ENCODE results near the gene KCTD15. TPM values are rescaled to one million over a fixed set of nuclear protein-coding genes. Genes with fewer than 3 reads are reported as not detected.

The KCTD15 gene
- total RNA-seq, 1 donor from 2014 or later: 48.6 TPM

GRCh38 chr19:33772102-33772857, 24.4 kb upstream of the KCTD15 start:
- no peak for DNase-seq

GRCh38 chr19:33772858-33773180, 23.9 kb upstream of the KCTD15 start:
- no peak for DNase-seq

GRCh38 chr19:33773704-33774624, 22.7 kb upstream of the KCTD15 start:
- DNase-seq: no peak

GRCh38 chr19:33774751-33775150, 21.9 kb upstream of the KCTD15 start:
- DNase-seq: no peak

GRCh38 chr19:33775731-33776487, 20.8 kb upstream of the KCTD15 start:
- DNase-seq: no peak

GRCh38 chr19:33777351-33777750, 19.3 kb upstream of the KCTD15 start:
- no peak for DNase-seq

- no peak for DNase-seq
Observed at GRCh38 chr19:33777753-33778088, 18.9 kb upstream of the KCTD15 start.

GRCh38 chr19:33778089-33778791, 18.4 kb upstream of the KCTD15 start:
- DNase-seq: peak; percentile 82

- DNase-seq: no peak
Observed at GRCh38 chr19:33779849-33780248, 16.8 kb upstream of the KCTD15 start.

DNA sequence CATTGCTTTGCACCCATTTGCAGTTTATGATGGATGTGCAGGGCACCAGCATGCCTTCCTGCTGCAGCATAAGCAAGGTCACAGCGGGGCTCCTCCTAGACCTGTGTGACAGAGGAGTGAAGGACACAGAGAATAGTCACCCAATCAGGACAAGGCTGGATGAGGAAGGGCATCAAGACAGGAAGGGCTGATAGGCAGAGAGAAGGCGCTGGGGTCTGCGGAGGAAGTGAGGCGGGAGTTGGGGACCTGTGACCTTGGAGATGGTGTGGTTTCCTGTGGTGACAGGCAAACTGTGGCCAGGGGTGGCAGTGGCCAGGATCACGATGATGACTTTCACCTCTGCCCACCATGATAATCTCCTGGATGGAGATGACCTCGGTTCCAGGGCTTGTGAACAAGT, 16.4 kb upstream of the KCTD15 start:
- DNase-seq: no peak

DNA sequence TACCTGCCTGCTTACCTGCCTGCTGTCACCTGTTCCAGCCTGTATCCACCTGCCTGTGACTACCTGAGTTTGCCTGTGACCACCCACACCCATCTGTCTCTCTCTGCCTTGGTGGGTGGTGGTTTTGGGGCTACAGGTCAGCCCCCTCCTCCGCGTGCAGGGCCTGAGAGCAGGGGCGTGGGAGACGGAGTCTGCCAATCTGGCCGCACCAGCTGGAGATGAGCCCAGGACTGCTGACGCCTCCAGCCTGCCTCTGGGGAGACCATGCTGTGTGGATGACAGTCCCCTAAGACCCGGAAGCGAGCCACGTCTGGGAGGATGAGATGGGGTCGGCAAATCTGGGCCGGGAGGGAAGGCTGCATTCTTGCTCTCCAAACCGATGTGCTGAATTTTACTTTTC, 15.9 kb upstream of the KCTD15 start:
- no peak for DNase-seq

DNA sequence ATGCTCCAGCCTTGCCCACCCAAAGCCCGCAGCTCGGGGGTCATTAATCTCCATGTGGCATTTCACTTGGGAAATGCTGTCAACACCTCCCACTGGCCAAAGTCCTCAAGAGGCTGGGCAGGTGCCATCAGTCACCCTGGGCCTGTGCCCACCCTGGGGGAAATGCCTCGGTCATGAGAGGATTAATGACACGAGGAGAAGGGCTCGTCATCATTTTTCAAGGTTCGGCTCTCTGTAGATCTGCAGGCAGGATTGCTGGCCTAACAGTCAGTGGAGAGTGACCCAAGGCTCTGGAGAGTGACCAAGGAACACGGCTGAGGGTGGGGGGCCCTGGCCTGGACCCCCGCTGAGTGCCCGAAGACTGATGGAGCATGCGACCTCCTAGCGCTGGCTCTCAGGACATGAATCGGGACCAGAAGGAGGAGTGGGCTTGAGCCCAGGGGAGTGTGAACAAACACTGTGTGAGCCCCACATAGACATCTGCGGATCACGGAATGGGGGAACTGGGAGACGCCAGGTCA, 15.2 kb upstream of the KCTD15 start:
- DNase-seq: no peak

DNA sequence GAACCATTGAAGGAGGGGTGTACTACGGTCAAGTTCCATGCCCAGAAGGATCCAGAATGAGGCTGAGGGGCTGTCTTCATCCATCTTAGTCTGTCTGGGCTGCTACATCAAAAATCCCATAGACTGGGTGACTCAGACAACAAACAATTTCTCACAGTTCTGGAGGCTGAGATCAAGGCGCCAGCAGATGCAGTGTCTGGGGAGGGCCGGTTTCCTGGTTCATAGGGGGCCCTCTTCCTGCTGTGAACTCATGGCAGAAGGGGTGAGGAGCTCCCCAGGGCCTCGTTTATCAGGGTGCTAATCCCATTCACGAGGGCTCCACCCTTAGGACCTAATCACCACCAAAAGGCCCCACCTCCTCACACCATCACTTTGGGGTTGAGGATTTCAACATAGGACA, 14.7 kb upstream of the KCTD15 start:
- no peak for DNase-seq

- DNase-seq: no peak
Observed at GRCh38 chr19:33784432-33784831, 12.2 kb upstream of the KCTD15 start.

- no peak for DNase-seq
Observed at GRCh38 chr19:33785795-33786194, 10.9 kb upstream of the KCTD15 start.

GRCh38 chr19:33788676-33789075, 8.0 kb upstream of the KCTD15 start:
- DNase-seq: no peak

- no peak for DNase-seq
Observed at GRCh38 chr19:33789344-33789743, 7.3 kb upstream of the KCTD15 start.

GRCh38 chr19:33794683-33795369, 1.8 kb upstream of the KCTD15 start:
- no peak for DNase-seq

DNA sequence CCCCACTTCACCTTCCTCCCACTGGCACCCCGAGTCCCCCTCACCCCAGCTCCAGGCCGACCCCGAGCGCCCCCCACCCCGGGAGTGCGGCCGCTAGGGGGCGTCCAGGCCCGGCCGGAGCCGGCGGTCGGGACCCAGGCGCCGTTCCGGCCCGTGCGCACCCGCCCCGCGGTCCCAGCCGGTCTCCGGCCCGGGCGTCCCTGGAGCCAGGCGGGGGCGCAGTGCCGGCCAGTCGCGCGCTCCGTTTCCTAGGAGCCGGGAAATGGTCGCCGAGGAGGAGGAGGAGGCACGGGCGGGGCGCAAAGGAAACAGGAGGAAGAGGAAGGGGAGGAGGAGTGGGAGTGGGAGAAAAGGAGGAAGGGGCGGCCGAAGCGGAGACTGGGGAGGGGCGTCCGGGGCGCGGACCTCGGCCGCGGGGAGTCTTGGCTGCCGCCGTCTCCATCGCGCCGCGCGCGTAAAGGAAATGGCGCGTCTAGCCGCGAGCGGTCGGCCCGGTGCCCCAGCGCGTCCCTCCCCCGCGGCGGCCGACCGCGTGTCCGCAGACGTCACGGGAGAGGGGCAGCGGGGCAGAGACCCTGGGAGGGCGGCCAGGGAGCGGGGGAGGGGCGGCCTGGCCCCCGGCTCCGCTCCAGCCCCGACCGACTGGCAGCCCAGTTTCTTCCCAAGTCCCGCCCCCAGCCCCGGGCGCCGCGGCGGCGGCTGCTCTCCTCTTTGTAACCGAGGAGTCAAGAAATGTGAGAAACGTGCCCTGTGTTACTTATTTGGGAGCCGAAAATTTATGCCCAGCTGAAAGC, 1.1 kb upstream of the KCTD15 start:
- DNase-seq: peak; percentile 82

DNA sequence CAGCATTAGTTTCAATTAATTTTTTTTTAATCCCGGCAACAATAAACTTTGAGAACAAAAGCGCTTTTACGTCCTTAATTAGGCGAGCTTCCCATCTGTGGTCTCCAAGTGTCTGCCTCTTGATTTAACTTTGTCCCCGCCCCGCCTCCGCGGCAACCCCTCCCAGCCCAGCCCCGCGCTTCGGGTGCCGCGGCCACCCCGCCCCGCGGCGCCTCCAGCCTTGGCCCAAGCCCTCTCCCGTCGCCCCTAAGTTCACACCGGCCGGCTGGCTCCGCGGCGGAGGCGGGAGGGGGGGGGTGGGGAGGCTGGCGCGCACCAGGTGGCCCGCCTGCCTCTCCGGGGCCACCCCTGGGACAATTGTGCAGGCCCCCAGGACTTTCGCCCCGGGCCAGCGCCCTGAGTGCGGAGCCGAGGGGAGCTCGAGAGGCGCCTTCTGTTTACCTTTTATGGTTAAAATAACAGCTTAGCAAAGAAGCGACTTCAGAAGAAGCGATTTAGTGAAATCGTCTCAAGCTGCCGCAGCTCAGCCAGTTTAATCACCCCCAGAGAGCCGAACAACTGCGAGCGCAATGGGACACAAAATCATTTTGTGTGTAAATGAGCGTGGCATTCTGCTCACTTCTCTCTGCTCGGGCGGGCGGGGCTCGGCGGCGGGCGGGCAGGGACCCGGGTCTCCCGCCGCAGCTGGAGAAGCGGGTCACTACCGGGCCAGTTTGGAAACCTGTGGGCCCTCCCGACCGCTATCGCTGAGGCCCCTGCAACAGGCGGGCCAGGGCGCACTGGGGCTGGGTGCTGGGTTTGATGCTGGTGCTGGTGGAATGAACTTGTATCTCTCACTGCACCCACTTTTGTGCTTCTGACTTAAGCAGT, 1.4 kb downstream of the KCTD15 start:
- peak; percentile 59 for DNase-seq

Measured in skin of body (tissue), 2 donors.